GM12892 (cell line): ENCODE data around the gene FAM168B.

Source experiments
- DNase-seq: peaks from one replicate; pipeline ENCODE4 v3.0.0; 2011; ENCODE audit not compliant: insufficient read length
- FAIRE-seq: peaks from 2 replicates; lab custom pipeline; 2011; peaks lifted over from hg19 to GRCh38; lab: Jason Lieb, UNC
- POLR2A ChIP-seq: IDR thresholded peaks from 2 replicates; pipeline ENCODE4 v1.6.1; 2011; ENCODE audit warnings: low read depth, low read length, control low read depth
- POLR2AphosphoS5 ChIP-seq: IDR thresholded peaks from 2 replicates; pipeline ENCODE4 v1.6.1; 2011; ENCODE audit warnings: low read depth, low read length, control low read depth
- TAF1 ChIP-seq: IDR thresholded peaks from 2 replicates; pipeline ENCODE4 v1.6.1; 2011; ENCODE audit warnings: low read depth, mild to moderate bottlenecking, control low read depth, low read length, borderline replicate concordance

FAM168B gene

DNA sequence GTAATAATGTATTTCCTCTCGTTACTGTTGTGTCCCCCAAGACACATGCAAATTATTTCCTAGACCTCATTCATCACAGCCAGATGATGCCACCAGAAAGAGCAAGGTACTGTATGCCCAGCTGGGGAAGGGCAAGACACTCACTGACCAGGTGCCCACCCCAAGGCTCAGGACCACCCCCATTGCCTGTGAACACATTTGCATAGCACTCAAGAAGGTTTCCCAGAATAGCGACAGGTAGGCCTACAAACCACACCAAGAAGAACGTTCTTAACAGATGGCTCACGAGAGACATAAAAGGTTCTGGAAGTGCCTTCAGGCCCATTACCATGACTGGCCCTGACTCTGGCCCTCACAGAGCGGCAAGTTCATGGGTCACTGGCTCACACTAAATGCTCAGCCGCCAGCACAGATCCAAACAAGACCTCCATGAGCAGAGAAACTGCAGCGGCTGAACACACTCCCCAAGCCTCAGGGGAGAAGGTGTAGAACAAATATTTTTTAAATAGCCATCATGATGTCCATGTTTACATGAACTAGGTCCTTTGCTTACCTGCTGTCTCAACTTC is 44.0 kb downstream of the FAM168B start:
- FAIRE-seq: no peak
- DNase-seq: no peak
- TF ChIP-seq TAF1: no peak
- TF ChIP-seq POLR2A: no peak
- TF ChIP-seq POLR2AphosphoS5: no peak

DNA sequence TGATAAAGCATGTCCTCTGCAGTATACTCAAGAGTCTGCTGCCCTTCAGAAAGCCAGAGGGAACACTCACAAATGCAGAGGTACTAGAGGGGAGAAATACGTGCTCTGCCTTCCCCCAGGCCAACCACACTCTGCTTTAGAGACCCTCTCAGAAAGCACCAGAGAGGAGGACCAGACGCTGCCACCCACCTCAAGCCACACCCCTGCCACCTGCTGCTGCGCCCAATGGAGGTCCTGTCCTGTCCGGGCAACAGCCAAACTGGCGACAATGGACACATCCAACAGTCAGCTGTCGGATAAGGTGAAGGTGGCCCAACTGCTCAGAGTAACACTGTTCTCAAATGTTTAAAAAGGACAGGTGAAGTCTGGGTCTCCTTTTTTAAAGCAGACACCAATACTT is 44.6 kb downstream of the FAM168B start:
- DNase-seq (no peak), FAIRE-seq (no peak)
- TF ChIP-seq POLR2AphosphoS5: no peak
- no peak for TF ChIP-seq TAF1
- TF ChIP-seq POLR2A: no peak

DNA sequence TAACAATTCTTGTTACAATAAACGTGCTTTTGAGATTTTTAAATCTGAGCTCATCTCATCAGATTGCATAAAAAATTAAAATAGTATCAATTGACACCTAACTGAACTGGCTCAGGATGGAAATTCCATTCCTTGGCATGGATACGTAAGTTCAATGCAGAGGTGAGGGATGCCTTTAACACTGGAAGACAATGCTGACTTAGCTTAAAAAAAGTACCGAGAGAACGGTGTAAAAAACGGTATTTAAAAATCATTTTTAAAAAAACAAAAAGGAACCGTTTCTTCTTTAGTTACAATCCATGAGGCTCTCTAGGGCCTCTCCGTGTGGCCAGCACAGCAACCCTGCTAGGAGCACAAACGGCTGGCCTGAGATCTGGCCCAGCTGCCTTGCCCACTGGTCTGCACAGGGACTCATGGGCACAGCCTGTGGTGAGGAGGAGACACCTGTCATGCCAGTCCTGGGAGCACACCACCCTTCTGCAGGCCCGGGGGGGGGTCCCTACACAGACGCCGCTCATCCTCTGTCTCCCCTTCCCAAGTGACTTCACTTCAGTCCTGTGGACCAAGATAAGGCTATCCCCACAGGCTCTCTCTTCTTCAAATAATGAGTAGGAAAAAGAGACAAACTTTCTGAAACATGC is 45.2 kb downstream of the FAM168B start:
- DNase-seq (no peak), FAIRE-seq (no peak)
- TF ChIP-seq TAF1 (no peak), POLR2A (no peak), POLR2AphosphoS5 (no peak)

DNA sequence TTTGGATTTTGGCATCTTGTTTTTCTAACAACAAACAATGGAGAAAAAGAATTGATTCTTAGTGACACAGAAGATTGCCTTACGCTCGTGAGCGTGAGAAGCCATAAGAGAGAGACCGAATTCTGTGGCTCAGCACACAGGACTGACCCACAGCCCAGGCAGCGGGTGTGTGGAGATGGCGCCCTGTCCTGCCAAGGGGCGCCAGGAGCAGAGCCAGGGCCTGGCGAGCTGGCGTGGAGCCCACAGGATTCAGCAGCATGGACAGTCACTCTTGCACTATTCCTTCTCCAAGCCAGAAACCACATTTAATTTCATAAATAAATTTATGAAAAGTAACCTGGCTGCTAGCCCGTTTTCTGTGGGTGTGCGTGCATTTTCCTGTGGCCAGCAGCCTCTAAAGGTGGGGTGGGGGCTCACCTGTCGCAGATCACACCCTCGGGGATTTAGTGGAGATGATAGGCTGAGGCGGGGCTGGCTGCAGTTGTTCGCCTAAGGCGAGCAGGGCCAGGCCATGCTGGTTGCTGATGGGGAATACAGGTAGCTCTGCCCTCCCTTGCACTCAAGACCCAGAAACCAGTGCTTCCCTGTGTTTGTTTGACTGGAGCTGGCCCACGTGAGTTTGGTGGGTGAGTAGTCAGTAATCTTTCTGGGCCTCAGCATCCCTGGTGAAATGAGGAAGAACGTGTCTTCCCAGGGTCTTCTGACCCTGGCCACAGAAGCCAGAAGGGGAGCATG is 46.2 kb downstream of the FAM168B start:
- no peak for FAIRE-seq
- DNase-seq: no peak
- TF ChIP-seq POLR2A (no peak), POLR2AphosphoS5 (peak; percentile 50; the same call in 1 of the 2 replicates)

DNA sequence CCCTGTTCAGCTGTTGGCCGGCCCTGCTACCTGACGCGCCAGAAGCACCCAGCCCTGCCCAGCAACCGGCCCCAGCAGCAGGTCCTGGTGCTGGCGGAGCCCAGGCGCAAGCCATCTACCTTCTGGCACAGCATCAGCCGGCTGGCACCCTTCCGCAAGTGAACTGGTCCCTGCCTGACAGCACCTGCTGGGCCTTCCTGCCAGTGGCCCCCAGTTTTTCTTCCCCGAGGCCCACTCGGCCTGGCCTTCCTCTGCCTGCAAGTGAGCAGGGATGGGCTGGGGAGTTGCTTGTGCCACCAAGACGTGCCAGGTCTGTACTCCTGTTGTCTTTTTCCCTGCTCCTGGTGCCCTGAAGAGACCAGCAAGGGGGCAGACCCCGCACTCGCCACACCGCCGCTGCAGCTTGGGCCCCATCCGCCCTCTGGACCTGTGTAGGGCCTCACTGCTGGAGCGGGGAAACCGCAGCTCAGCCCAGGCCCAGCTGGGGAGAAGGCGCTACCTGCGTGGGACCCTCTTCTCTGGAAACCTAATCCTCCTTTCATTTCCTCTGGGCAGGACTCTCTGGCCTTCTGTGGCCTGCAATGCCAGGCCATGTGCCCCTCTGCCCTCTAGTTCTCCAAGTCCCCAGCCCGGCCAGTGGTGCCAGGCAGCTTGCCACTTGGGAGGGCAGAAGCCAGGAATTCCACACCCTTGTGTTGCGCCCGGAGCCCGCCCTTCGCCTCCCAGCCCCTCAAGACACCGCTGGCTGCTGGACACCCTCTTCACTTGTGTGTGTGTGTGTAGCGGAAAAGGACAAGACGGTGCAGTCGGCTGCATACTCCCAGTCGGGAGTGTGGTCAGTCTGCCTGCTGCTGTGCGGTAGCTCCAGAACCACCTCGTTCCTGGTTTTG is 47.0 kb downstream of the FAM168B start:
- FAIRE-seq (no peak), DNase-seq (no peak)
- TF ChIP-seq POLR2AphosphoS5 (no peak), TAF1 (no peak)

DNA sequence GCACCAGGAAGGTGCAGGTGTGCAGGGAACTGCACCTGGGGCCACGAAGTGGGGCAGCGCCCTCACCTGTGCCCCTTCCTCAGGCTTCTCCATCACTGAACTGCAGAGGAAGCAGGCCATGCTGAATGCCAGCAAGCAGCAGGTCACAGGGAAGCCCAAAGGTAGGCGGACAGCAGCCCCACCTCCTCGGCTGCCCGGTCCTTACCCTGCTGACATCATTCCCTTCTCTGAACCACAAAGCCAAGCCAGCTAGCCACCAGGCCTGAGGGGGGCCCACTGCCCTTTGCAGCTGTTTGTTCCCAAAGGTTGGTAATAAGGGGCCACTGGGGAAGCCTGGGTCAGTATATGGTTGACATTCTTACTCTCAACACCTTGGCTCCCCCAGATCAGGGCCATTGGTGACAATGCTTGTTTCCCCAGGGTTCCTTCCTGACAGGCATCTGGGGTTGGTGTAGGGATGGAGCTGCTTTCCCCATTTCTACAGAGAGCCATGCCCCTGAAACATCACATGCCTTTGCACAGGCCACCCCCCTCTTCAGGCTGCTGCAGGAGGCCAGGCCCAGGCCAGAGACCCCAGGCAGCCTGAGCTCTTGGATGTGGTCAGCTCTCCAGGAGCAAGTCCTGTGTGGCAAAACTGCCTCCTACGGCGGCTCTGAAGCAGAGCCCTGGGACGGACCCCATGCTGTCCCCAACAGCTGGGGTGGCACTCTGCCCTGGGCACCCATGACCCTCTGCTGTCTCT is 47.8 kb downstream of the FAM168B start:
- no peak for FAIRE-seq
- no peak for DNase-seq
- TF ChIP-seq POLR2A (no peak), POLR2AphosphoS5 (no peak), TAF1 (no peak)

DNA sequence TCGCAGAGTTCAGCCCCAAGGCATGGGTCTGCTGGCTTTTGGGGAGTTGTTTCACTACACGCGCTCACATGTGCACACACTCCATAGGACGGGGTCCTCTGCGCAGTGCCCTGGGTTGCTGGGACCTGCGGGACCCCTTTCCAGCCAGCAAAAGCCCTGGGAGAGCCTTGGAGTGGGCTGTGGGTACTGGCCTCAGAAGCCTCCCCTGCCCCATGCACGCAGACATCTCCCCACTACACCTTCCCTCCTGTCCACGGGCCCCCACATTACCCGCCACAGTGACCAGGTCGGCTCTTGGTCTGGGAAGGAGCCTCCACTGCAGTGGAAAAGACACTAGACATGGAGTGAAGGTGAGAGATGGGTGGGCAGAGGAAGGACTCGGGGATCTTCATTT is 48.5 kb downstream of the FAM168B start:
- DNase-seq (no peak), FAIRE-seq (no peak)
- TF ChIP-seq TAF1 (no peak), POLR2A (no peak), POLR2AphosphoS5 (no peak)

DNA sequence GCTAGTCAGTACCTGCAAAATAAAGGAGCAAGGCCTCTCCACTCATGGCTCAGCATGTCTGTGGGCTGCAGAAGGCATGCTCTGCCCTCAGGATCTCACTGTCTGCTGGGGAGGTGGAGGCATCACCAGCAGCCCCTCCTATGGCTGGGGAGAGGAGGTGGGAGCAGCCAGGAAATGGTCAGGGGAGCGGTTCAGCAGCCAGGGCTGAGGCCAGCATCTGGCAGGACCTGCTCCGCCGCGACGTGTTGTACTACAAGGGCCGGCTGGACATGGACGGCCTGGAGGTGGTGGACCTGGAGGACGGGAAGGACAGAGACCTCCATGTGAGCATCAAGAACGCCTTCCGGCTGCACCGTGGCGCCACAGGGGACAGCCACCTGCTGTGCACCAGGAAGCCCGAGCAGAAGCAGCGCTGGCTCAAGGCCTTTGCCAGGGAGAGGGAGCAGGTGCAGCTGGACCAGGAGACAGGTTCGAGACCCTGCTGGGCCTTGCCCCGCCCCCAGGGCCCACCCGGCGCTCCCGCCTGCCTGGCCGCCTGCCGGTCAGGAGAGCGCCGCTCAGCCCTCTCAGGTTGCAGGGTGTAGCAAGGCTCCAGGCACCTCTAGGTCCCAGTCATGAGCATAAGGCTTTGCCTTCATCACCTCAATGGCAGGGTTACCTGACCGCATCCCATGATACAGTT is 49.0 kb downstream of the FAM168B start:
- FAIRE-seq (no peak), DNase-seq (no peak)
- TF ChIP-seq POLR2A: no peak
- no peak for TF ChIP-seq POLR2AphosphoS5
- TF ChIP-seq TAF1: no peak

DNA sequence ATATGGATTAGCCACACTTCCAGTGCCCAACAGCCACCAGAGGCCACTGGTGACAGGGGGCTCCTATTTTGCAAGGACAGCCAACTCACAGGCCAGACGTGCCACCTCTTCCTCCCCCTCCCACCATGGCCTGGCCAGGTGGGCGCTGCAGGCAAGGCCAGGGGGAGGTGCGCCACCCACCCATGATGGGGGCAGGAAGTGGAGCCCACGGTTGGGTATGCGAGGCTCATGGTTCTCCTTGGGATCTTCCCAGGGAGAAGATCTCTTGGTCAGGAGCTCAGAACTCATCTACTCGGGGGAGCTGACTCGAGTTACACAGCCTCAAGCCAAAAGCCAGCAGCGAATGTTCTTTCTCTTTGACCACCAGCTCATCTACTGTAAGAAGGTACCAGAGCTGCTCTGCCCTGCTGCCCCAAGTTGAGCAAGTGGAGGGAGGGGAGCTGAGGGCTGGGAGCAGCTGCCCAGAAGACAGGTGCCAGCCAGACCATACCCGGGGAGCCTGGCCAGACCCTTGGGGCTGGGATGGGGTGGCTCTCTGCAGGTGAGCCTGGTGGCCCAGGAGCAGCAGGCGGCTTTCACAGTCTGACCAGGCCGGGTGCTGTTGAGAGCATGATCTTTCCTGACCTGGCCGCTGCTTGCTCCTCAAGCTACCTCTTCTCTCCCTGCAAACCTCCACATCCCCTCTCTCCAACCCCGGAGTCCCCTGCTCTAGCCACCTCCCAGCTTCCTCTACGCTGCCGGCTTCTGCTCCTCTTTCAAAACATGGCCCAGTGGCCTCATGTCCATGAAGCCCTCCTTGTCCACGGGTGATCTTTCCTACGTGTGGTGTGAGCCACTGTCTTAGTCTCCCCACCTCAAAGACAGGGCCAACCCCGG is 49.8 kb downstream of the FAM168B start:
- no peak for TF ChIP-seq POLR2A
- no peak for TF ChIP-seq POLR2AphosphoS5
- TF ChIP-seq TAF1: no peak
- DNase-seq (no peak), FAIRE-seq (no peak)
